Bronchial epithelial cell (primary cell): ENCODE data around the gene RPS6KA2. TPM values are rescaled to one million over a fixed set of nuclear protein-coding genes. Genes with fewer than 3 reads are reported as not detected.
A peak's percentile ranks its signal among the peaks of the same experiment; 100 is the strongest.

Experiments
- DNase-seq: peaks from one replicate; pipeline ENCODE4 v3.0.0-alpha.2; 2010; ENCODE audit warnings: low read depth
- FAIRE-seq: peaks from 2 replicates; lab custom pipeline; 2011; peaks lifted over from hg19 to GRCh38; lab: Jason Lieb, UNC
- H3K27me3 ChIP-seq: 2 replicates; pipeline ENCODE4 v1.5.1; 2011; ENCODE audit warnings: low read length; ENCODE audit not compliant: control insufficient read depth, insufficient read depth
- H3K36me3 ChIP-seq: 2 replicates; pipeline ENCODE4 v1.5.1; 2011; ENCODE audit warnings: low read length; ENCODE audit not compliant: control insufficient read depth, insufficient read depth
- H3K4me3 ChIP-seq: 2 replicates; pipeline ENCODE4 v1.5.1; 2011; ENCODE audit warnings: mild to moderate bottlenecking, low read depth, low read length, control low read depth
- total RNA-seq: library from RNA; depleted of rRNA; stranded (reverse); fragments of >200 nt; gene quantifications from 2 replicates; pipeline ENCODE4 v1.2.1, GENCODE V29; 2014
- TF ChIP-seq, protein P1 (sequence below): IDR thresholded peaks from 2 replicates; pipeline ENCODE4 v1.5.1; 2011; ENCODE audit warnings: mild to moderate bottlenecking, moderate library complexity, low read length, control low read depth, inconsistent platforms; ENCODE audit not compliant: insufficient read depth, severe bottlenecking

Gene RPS6KA2
- total RNA-seq, 1 donor from 2014 or later, result 42.6 TPM

DNA sequence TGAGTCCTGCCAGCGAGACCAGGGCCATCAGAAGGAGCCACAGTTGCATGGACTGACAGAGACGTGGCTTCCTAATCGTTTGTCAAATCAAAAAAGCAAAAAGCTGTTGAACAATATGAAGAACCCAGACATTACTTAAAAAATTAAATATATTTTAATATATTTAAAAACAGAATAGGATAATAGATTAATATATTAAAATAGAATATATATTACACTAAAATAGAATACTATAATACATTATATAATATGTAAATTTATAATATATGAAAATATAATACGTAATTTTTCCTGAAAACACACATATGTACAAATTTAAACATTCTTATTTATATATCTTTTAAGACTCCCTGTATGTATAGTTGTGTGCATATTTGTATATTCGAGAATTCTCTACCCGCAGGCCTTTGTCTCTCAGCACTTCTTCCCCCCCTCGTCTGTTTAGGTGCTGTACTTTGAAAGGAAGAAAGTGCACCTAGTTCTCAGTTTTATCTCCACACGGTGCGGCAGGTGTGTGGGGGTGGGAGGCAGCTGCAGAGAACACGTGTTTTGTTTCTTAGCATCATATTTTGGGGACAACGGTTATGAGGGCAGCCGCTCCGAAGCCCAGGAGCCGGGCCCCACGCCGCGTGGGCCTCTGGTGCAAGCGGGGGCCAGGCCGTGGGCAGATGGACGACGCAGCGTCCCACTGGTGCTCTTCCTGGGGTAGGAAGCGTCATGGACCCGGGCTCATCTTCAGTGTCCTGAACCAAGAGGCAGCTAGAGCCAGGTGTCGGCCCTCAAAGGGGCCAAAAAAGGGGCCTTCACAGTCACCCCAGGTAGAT, 172.1 kb downstream of the RPS6KA2 start:
- Histone ChIP-seq H3K27me3 (no peaks in the 10 kb centered on the region), H3K36me3 (peaks cover 2% of the 10 kb centered on the region), H3K4me3 (no peak overlapping the region)
- TF ChIP-seq, protein P1, sequence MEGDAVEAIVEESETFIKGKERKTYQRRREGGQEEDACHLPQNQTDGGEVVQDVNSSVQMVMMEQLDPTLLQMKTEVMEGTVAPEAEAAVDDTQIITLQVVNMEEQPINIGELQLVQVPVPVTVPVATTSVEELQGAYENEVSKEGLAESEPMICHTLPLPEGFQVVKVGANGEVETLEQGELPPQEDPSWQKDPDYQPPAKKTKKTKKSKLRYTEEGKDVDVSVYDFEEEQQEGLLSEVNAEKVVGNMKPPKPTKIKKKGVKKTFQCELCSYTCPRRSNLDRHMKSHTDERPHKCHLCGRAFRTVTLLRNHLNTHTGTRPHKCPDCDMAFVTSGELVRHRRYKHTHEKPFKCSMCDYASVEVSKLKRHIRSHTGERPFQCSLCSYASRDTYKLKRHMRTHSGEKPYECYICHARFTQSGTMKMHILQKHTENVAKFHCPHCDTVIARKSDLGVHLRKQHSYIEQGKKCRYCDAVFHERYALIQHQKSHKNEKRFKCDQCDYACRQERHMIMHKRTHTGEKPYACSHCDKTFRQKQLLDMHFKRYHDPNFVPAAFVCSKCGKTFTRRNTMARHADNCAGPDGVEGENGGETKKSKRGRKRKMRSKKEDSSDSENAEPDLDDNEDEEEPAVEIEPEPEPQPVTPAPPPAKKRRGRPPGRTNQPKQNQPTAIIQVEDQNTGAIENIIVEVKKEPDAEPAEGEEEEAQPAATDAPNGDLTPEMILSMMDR, result no peak
- no peak for FAIRE-seq
- DNase-seq, result no peak

DNA sequence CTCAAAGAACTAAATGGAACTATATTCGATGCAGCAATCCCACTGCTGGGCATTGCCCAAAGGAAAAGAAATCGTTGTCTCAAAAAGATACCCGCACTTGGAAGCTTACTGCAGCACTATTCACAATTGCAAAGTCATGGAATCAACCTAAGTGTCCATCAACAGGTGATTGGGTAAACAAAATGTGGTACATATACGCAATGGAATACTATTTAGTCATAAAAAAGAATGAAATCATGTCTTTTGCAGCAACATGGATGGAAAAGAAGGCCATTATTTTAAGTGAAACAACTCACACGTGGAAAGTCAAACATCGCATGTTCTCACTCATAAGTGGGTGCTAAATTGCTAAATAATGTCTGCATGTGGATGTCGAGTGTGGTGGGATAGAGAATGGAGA, 173.4 kb downstream of the RPS6KA2 start:
- Histone ChIP-seq H3K27me3 (no peaks in the 10 kb centered on the region), H3K4me3 (no peak overlapping the region), H3K36me3 (peaks cover 2% of the 10 kb centered on the region)
- TF ChIP-seq, protein P1, result no peak
- DNase-seq (no peak), FAIRE-seq (no peak)

DNA sequence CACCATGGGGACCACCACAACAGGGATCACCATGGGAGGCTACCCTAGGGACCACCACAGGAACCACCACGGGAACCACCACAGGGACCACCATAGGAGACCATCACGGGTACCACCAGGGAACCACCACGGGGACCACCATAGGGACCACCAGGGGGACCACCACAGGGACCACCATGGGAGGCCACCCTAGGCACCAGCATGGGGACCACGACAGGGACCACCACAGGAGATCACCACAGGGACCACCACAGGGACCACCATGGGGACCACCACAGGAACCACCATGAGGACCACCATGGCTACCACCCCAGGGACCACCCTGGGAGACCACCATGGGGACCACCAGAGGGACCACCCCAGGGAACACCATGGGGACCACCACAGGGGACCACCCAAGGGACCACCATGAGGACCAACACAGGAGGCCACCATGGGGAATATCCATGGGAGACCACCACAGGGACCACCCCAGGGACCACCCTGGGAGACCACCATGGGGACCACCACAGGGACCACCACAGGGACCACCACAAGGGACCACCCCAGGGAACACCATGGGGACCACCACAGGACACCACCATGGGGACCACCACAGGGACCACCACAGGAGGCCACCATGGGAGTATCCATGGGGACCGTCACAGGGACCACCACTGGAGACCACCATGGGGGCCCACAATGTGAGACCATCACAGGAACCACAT, 176.7 kb downstream of the RPS6KA2 start:
- TF ChIP-seq, protein P1, result no peak
- Histone ChIP-seq H3K36me3 (peaks cover 5% of the 10 kb centered on the region), H3K4me3 (no peak overlapping the region), H3K27me3 (no peaks in the 10 kb centered on the region)
- DNase-seq (no peak), FAIRE-seq (no peak)

DNA sequence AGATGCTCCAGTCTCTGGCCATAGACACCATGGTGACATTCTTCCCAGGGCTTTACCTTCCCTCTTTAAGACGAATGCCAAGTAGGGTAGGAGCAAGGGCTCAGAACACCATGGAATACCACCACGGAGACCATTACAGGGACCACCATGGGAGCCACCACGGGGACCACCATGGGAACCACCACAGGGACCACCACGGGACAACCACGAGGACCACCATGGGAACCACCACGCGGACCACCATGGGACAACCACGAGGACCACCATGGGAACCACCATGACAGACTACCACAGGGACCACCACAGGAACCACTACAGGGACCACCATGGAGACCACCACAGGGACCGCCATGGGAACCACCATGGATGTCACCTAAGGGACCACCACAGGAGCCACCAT, 177.4 kb downstream of the RPS6KA2 start:
- FAIRE-seq, result no peak
- no peak for DNase-seq
- TF ChIP-seq, protein P1, result no peak

DNA sequence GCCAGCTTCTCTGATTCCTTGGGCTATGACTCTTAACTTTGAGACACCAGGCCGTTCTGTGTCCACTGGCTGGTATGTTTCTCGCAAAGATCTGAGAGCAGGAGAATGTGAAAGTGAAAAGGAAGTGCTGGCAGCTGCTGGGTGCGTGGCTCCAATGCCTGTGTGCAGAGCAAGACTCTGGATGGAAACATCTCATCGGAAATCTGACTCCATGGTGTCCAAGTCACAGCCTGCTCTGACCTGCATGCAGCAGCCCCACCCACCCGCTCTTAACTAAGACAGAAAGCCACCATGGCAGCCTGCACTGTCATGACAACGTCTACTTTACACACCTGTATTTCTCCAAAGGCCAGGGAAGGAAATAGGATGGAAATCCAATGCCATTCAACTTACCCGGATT, 178.0 kb downstream of the RPS6KA2 start:
- peak; percentile 55 for DNase-seq
- Histone ChIP-seq H3K4me3 (no peak overlapping the region), H3K27me3 (no peaks in the 10 kb centered on the region), H3K36me3 (peaks cover 5% of the 10 kb centered on the region)
- no peak for FAIRE-seq
- TF ChIP-seq, protein P1, result no peak

More for the DNA sequence above, 177.4 kb downstream of the RPS6KA2 start:
- Histone ChIP-seq H3K27me3 (no peaks in the 10 kb centered on the region), H3K36me3 (peaks cover 5% of the 10 kb centered on the region), H3K4me3 (no peak overlapping the region)
